IPS-NIHi7 (cell line): ENCODE measurements around the gene SCMH1.
A peak's percentile ranks its signal among the peaks of the same experiment; 100 is the strongest.

ENCODE experiments used
- DNase-seq: peaks from one replicate; pipeline ENCODE4 v3.0.0; 2012; ENCODE audit warnings: mixed read lengths; ENCODE audit errors: extremely low spot score

The SCMH1 gene

GRCh38 chr1:41025979-41026819, 215.9 kb downstream of the SCMH1 start:
- no peak for DNase-seq

- DNase-seq = no peak
Measured at GRCh38 chr1:41024953-41025352, 217.2 kb downstream of the SCMH1 start.

GRCh38 chr1:41023279-41023990, 218.7 kb downstream of the SCMH1 start:
- peak; percentile 39 for DNase-seq

- no peak for DNase-seq
Measured at GRCh38 chr1:41022424-41022823, 219.7 kb downstream of the SCMH1 start.

- DNase-seq = peak; percentile 65
Measured at GRCh38 chr1:41021526-41022308, 220.4 kb downstream of the SCMH1 start, which contains the start of gene SLFNL1. SLFNL1 (minus strand) TSS chr1:41021725; CDS start chr1:41020660, 1,065 bp downstream.

- DNase-seq = no peak
Measured at GRCh38 chr1:41020654-41021053, 221.5 kb downstream of the SCMH1 start.

GRCh38 chr1:41020109-41020576, 222.0 kb downstream of the SCMH1 start:
- DNase-seq = no peak

GRCh38 chr1:41019353-41019745, 222.8 kb downstream of the SCMH1 start:
- DNase-seq = no peak

GRCh38 chr1:41018018-41018410, 224.1 kb downstream of the SCMH1 start:
- DNase-seq = no peak

- no peak for DNase-seq
Measured at GRCh38 chr1:41017141-41018017, 224.7 kb downstream of the SCMH1 start.

GRCh38 chr1:41015897-41016470, 226.1 kb downstream of the SCMH1 start:
- no peak for DNase-seq

- DNase-seq = no peak
Measured at GRCh38 chr1:41015281-41015896, 226.7 kb downstream of the SCMH1 start.

- DNase-seq = no peak
Measured at GRCh38 chr1:41014871-41015270, 227.2 kb downstream of the SCMH1 start.

- no peak for DNase-seq
Measured at GRCh38 chr1:41013796-41014195, 228.3 kb downstream of the SCMH1 start.

GRCh38 chr1:41013024-41013423, 229.1 kb downstream of the SCMH1 start:
- no peak for DNase-seq

GRCh38 chr1:41010345-41010744, 231.8 kb downstream of the SCMH1 start:
- no peak for DNase-seq

GRCh38 chr1:41009466-41009865, 232.6 kb downstream of the SCMH1 start:
- no peak for DNase-seq

- no peak for DNase-seq
Measured at GRCh38 chr1:41006942-41007865, 234.9 kb downstream of the SCMH1 start.

- DNase-seq = no peak
Measured at GRCh38 chr1:41005876-41006275, 236.2 kb downstream of the SCMH1 start.
